ENCODE measurements around the gene ZNF791. TPM values are rescaled to one million over a fixed set of nuclear protein-coding genes. Genes with fewer than 3 reads are reported as not detected.

The ZNF791 gene
- total RNA-seq, 2 experiments from 2014 or later = 102 to 103 TPM

DNA sequence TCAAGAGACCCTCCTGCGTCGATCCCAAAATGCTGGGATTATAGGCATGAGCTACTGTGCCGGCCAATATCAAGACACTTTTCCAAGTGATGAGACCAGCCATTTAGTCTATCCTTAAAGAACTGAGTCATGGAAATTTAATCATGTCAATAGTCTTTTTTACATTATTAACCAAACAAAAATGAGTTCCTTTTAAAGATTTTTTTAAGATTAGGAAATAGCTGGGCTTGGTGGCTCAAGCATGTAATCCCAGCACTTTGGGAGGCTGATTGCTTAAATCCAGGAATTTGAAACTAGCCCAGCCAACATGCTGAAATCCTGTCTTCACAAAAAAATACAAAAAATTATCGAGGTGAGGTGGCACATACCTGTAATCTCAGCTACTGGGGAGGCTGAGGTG lies 42.8 kb upstream of the ZNF791 start:
- Mint-ChIP-seq H3K4me1 (ENCODE audit: low read depth) (peaks cover 5% of the 10 kb centered on the region), H3K27me3 (no peaks in the 10 kb centered on the region), H3K9me3 (no peaks in the 10 kb centered on the region), H3K27ac (no peak overlapping the region), H3K36me3 (ENCODE audit: low read depth) (no peaks in the 10 kb centered on the region), H3K4me3 (no peak overlapping the region)
- intact Hi-C loops (cut with DNase I, micrococcal nuclease) = loop anchor here in 1 of 2 experiments (5.0 kb wide), 1 partner anchor 39 kb away; no protein-coding TSS in a partner anchor
- no peaks in the 10 kb centered on the region for H3K27me3 ChIP-seq (ENCODE audit: control insufficient read depth in 1 of 2, insufficient read depth in 2 of 2, low read length in 2 of 2)
- H3K4me3 ChIP-seq (ENCODE audit: low read length) = no peak overlapping the region
- TF ChIP-seq, protein P1, sequence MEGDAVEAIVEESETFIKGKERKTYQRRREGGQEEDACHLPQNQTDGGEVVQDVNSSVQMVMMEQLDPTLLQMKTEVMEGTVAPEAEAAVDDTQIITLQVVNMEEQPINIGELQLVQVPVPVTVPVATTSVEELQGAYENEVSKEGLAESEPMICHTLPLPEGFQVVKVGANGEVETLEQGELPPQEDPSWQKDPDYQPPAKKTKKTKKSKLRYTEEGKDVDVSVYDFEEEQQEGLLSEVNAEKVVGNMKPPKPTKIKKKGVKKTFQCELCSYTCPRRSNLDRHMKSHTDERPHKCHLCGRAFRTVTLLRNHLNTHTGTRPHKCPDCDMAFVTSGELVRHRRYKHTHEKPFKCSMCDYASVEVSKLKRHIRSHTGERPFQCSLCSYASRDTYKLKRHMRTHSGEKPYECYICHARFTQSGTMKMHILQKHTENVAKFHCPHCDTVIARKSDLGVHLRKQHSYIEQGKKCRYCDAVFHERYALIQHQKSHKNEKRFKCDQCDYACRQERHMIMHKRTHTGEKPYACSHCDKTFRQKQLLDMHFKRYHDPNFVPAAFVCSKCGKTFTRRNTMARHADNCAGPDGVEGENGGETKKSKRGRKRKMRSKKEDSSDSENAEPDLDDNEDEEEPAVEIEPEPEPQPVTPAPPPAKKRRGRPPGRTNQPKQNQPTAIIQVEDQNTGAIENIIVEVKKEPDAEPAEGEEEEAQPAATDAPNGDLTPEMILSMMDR (IDR thresholded peaks at IDR 0.05) = no peak
- DNase-seq = no peak
- H3K36me3 ChIP-seq (ENCODE audit: insufficient read depth, low read length) = no peaks in the 10 kb centered on the region
- ChIA-PET CTCF (interaction anchor here (0.7 to 0.8 kb wide), 2 partner anchors 72 to 279 kb away, joined by 3 to 5 read pairs; no protein-coding TSS in a partner anchor), POLR2A (interaction anchor here (1.2 to 1.3 kb wide), 2 partner anchors 46 to 101 kb away, joined by 4 to 6 read pairs; a partner anchor contains a TSS)
- H3K9me3 ChIP-seq (ENCODE audit: control insufficient read depth in 1 of 2, insufficient read depth in 1 of 2, low read length in 2 of 2) = no peaks in the 10 kb centered on the region
- H3K4me1 ChIP-seq (ENCODE audit: insufficient read depth, low read length) = peaks cover 8% of the 10 kb centered on the region
- no peak for ATAC-seq (ENCODE audit: poor library complexity)
- H3K27ac ChIP-seq (ENCODE audit: low read depth in 1 of 2, low read length in 2 of 2) = no peak overlapping the region

DNA sequence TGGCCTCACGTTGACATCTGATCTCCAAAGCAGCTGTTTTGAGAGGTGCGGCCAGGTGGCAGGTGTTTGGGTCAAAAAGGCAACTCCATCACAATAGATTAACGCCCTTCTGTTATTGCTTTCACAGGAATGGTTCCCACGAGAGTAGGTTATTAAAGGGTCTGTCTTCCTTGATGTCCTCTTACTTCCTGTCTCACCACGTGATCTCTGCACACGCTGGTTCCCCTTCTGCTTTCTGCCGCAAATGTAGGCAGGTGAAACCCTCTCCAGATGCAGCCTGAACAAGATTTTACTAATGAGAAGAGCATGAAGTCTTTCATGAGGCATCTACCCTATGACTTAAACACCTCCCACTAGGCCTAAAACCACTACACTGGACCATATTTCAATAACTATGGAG lies 36.7 kb upstream of the ZNF791 start:
- Histone ChIP-seq H3K4me3 (ENCODE audit: low read length) (no peak overlapping the region), H3K27me3 (ENCODE audit: control insufficient read depth in 1 of 2, insufficient read depth in 2 of 2, low read length in 2 of 2) (no peaks in the 10 kb centered on the region), H3K9me3 (ENCODE audit: control insufficient read depth in 1 of 2, insufficient read depth in 1 of 2, low read length in 2 of 2) (peaks cover 0 to 4% of the 10 kb centered on the region in 2 experiments), H3K27ac (ENCODE audit: low read depth in 1 of 2, low read length in 2 of 2) (no peak overlapping the region), H3K4me1 (ENCODE audit: insufficient read depth, low read length) (peaks cover 10% of the 10 kb centered on the region), H3K36me3 (ENCODE audit: insufficient read depth, low read length) (no peaks in the 10 kb centered on the region)
- peaks cover 14% of the 10 kb centered on the region for H3K4me1 Mint-ChIP-seq (ENCODE audit: low read depth)
- no peaks in the 10 kb centered on the region for H3K27me3 Mint-ChIP-seq
- peaks cover 16% of the 10 kb centered on the region for H3K36me3 Mint-ChIP-seq (ENCODE audit: low read depth)
- ChIA-PET CTCF (no interaction called here), POLR2A (interaction anchor here (1.5 kb wide), 1 partner anchor 40 kb away, joined by 4 read pairs; no protein-coding TSS in a partner anchor)
- H3K9me3 Mint-ChIP-seq = no peaks in the 10 kb centered on the region
- TF ChIP-seq, protein P1 (IDR thresholded peaks at IDR 0.05) = no peak
- H3K4me3 Mint-ChIP-seq = no peak overlapping the region
- H3K27ac Mint-ChIP-seq = peak overlapping the region; percentile 46
- intact Hi-C loops (cut with DNase I, micrococcal nuclease) = no loop called here
- DNase-seq = peak in 2 of 14 experiments; percentile 23 to 27
- peak; percentile 51 for ATAC-seq (ENCODE audit: poor library complexity)

DNA sequence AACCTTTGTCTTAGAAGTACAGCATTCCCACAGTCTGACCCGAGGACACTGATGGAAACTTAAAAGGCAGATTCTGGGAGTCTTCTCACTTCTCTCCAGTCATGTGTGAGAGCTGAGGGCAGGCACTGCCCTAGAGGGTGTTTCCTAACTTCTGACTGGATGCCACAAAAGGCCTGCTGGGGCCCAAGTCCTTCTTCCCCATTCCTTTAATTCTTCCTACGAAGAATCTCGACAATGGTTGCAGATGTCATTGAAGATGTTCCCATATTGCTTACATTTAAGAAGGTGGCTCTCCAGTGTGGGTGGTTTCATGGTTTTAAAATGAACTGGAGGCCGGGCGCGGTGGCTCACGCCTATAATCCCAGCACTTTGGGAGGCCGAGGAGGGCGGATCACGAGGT lies 32.1 kb upstream of the ZNF791 start:
- no peak overlapping the region for H3K4me3 Mint-ChIP-seq
- no peak for DNase-seq
- H3K36me3 Mint-ChIP-seq (ENCODE audit: low read depth) = peaks cover 58% of the 10 kb centered on the region
- intact Hi-C loops (cut with DNase I, micrococcal nuclease) = no loop called here
- Histone ChIP-seq H3K36me3 (ENCODE audit: insufficient read depth, low read length) (peaks cover 31% of the 10 kb centered on the region), H3K4me1 (ENCODE audit: insufficient read depth, low read length) (peaks cover 10% of the 10 kb centered on the region), H3K9me3 (ENCODE audit: control insufficient read depth in 1 of 2, insufficient read depth in 1 of 2, low read length in 2 of 2) (peaks cover 17 to 20% of the 10 kb centered on the region in 2 experiments), H3K27me3 (ENCODE audit: control insufficient read depth in 1 of 2, insufficient read depth in 2 of 2, low read length in 2 of 2) (no peaks in the 10 kb centered on the region), H3K27ac (ENCODE audit: low read depth in 1 of 2, low read length in 2 of 2) (no peak overlapping the region), H3K4me3 (ENCODE audit: low read length) (no peak overlapping the region)
- no peak overlapping the region for H3K27ac Mint-ChIP-seq
- peaks cover 14% of the 10 kb centered on the region for H3K4me1 Mint-ChIP-seq (ENCODE audit: low read depth)
- no peak for ATAC-seq (ENCODE audit: poor library complexity)
- CTCF ChIA-PET = interaction anchor here (0.7 kb wide), 1 partner anchor 61 kb away, joined by 3 read pairs; no protein-coding TSS in a partner anchor
- TF ChIP-seq, protein P1 (IDR thresholded peaks at IDR 0.05) = no peak
- H3K27me3 Mint-ChIP-seq = no peaks in the 10 kb centered on the region
- POLR2A ChIA-PET = no interaction called here
- peaks cover 6% of the 10 kb centered on the region for H3K9me3 Mint-ChIP-seq
